Endodermal cell (in vitro differentiated cells): Measurements from ENCODE around the gene TTLL5. TPM values are rescaled to one million over a fixed set of nuclear protein-coding genes. Genes with fewer than 3 reads are reported as not detected.
"Not testable (repeated sequence)": the region's sequence is repeated elsewhere in the genome, so short reads cannot be mapped to it uniquely, and the experiment has no call there.

Experiments
- DNase-seq: peaks from one replicate; pipeline ENCODE4 v3.0.0-alpha.2; 2017
- H3K27ac ChIP-seq: 2 replicates; pipeline ENCODE4 v1.5.1; 2013; ENCODE audit warnings: mild to moderate bottlenecking, low read depth, low read length, moderate library complexity
- H3K27me3 ChIP-seq: 2 replicates; pipeline ENCODE4 v1.6.1; 2013; ENCODE audit warnings: mild to moderate bottlenecking, low read length, moderate library complexity; ENCODE audit not compliant: insufficient read depth, control insufficient read depth, poor library complexity, severe bottlenecking
- H3K36me3 ChIP-seq: 2 replicates; pipeline ENCODE4 v1.7.0; 2013; ENCODE audit warnings: mild to moderate bottlenecking, low read length, moderate library complexity; ENCODE audit not compliant: control insufficient read depth, insufficient read depth
- H3K4me1 ChIP-seq: one replicate; pipeline ENCODE4 v1.7.0; 2013; ENCODE audit warnings: low read length; ENCODE audit not compliant: control insufficient read depth, insufficient read depth
- H3K4me3 ChIP-seq: 2 replicates; pipeline ENCODE4 v1.5.1; 2013; ENCODE audit warnings: mild to moderate bottlenecking, low read length, moderate library complexity
- H3K9ac ChIP-seq: 2 replicates; pipeline ENCODE4 v1.6.1; 2013; ENCODE audit warnings: mild to moderate bottlenecking, low read length, moderate library complexity; ENCODE audit not compliant: poor library complexity, severe bottlenecking; ENCODE audit errors: extremely low read depth
- H3K9me3 ChIP-seq: 2 replicates; pipeline ENCODE4 v1.6.1; 2013; ENCODE audit warnings: mild to moderate bottlenecking, low read length, moderate library complexity; ENCODE audit not compliant: control insufficient read depth
- H3K27ac Mint-ChIP-seq: 2 replicates; pipeline ENCODE4 v1.8.0; 2020; ENCODE audit warnings: mixed read lengths
- H3K27me3 Mint-ChIP-seq: 2 replicates; pipeline ENCODE4 v1.8.0; 2021; ENCODE audit warnings: mild to moderate bottlenecking, mixed read lengths; ENCODE audit not compliant: insufficient read depth
- H3K36me3 Mint-ChIP-seq: 2 replicates; pipeline ENCODE4 v1.8.0; 2020; ENCODE audit warnings: low read depth, mixed read lengths
- H3K4me1 Mint-ChIP-seq: 2 replicates; pipeline ENCODE4 v1.8.0; 2020; ENCODE audit warnings: mixed read lengths
- H3K4me3 Mint-ChIP-seq: 2 replicates; pipeline ENCODE4 v1.8.0; 2020; ENCODE audit warnings: mild to moderate bottlenecking, moderate library complexity, mixed read lengths
- H3K9me3 Mint-ChIP-seq: 2 replicates; pipeline ENCODE4 v1.8.0; 2020; ENCODE audit warnings: mild to moderate bottlenecking, mixed read lengths
- WGBS, 2 experiments: methylation state at CpG; one replicate each; pipeline versions ENCODE4 v1.1.5 to v1.1.7; 2013; ENCODE audit warnings: missing lambda C conversion rate in 2 of 2, mixed read lengths in 1 of 2; ENCODE audit not compliant: insufficient coverage in 1 of 2, insufficient read length in 1 of 2; 5-methylcytosine and 5-hydroxymethylcytosine counted together
- total RNA-seq, 2 donors: library from RNA; stranded (reverse); fragmentation: NEBNext Ultra II Directional in 1 of 2; extraction: Animal tissue kit (Norgen Biotek cat#: 25700) in 1 of 2; gene quantifications; 2 replicates in 1 of 2; 3 replicates in 1 of 2; pipeline ENCODE4 v1.2.1, GENCODE V29; 2021
- TF ChIP-seq, protein P1 (sequence below): fragments of 200-600 bp; sonication (generic); conservative IDR thresholded peaks from 2 replicates; pipeline ENCODE4 v1.5.0; 2021; ENCODE audit warnings: antibody characterized with exemption, mild to moderate bottlenecking

The TTLL5 gene
- total RNA-seq, 2 donors from 2014 or later, result 50.5 to 54.2 TPM

DNA sequence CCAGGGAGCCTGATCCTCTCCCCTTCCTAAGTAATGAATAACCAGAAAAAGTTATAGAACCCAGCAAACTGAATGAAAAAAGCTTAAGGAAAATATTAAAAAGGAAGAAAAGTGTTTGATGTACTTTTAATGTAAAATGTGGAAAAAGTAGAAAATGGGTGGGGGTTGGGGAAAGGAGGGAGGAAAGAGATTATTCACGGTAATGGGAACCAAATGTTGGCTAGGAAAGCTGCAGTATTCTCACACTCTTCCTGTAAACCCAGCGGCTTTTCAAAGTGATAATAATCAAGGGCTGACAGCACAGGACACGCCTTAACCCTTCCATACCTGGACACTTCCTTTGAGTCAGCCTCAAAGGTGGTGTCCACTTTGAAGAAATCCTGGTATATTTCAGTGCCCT lies 181.5 kb downstream of the TTLL5 start:
- no peaks in the 10 kb centered on the region for H3K9me3 Mint-ChIP-seq
- 82 to 100% methylated on average over 1 to 3 of the region's 3 CpGs for whole genome bisulfite sequencing, 2 experiments
- no peaks in the 10 kb centered on the region for H3K4me1 ChIP-seq
- no peak for DNase-seq
- no peak overlapping the region for H3K27ac Mint-ChIP-seq
- peaks cover 4% of the 10 kb centered on the region for H3K4me1 Mint-ChIP-seq
- no peak overlapping the region for H3K4me3 ChIP-seq
- TF ChIP-seq, protein P1, sequence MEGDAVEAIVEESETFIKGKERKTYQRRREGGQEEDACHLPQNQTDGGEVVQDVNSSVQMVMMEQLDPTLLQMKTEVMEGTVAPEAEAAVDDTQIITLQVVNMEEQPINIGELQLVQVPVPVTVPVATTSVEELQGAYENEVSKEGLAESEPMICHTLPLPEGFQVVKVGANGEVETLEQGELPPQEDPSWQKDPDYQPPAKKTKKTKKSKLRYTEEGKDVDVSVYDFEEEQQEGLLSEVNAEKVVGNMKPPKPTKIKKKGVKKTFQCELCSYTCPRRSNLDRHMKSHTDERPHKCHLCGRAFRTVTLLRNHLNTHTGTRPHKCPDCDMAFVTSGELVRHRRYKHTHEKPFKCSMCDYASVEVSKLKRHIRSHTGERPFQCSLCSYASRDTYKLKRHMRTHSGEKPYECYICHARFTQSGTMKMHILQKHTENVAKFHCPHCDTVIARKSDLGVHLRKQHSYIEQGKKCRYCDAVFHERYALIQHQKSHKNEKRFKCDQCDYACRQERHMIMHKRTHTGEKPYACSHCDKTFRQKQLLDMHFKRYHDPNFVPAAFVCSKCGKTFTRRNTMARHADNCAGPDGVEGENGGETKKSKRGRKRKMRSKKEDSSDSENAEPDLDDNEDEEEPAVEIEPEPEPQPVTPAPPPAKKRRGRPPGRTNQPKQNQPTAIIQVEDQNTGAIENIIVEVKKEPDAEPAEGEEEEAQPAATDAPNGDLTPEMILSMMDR, result no peak
- no peak overlapping the region for H3K9ac ChIP-seq
- H3K27me3 Mint-ChIP-seq, result no peaks in the 10 kb centered on the region
- H3K27ac ChIP-seq, result no peak overlapping the region
- H3K27me3 ChIP-seq, result no peaks in the 10 kb centered on the region
- H3K4me3 Mint-ChIP-seq, result no peak overlapping the region
- peaks cover 7% of the 10 kb centered on the region for H3K9me3 ChIP-seq
- H3K36me3 ChIP-seq, result peaks cover 9% of the 10 kb centered on the region
- peaks cover 25% of the 10 kb centered on the region for H3K36me3 Mint-ChIP-seq

DNA sequence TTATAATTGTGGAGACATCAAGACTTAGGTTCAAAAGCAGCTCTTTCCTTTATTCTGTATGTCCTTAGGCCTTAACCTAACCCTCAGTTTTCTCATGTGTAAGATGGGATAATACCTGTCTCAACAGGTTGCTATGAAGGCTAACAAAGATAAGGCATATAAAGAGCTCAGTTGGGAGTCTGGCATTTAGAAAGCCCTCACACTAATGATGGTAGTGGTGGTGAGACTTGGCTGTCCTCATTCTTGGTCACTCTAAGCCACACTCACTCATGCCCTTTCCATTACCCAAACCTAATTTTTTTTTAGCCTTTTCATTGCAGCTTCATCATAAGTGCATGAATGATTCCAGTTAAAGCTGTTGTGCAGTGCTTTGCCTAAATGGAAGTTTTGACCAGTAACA lies 183.4 kb downstream of the TTLL5 start:
- Histone ChIP-seq H3K9me3 (no peaks in the 10 kb centered on the region), H3K27me3 (no peaks in the 10 kb centered on the region), H3K27ac (no peak overlapping the region), H3K9ac (no peak overlapping the region), H3K36me3 (peaks cover 2% of the 10 kb centered on the region), H3K4me1 (no peaks in the 10 kb centered on the region), H3K4me3 (no peak overlapping the region)
- Mint-ChIP-seq H3K36me3 (peaks cover 12% of the 10 kb centered on the region), H3K4me1 (peaks cover 4% of the 10 kb centered on the region), H3K4me3 (no peak overlapping the region), H3K9me3 (no peaks in the 10 kb centered on the region), H3K27me3 (no peaks in the 10 kb centered on the region), H3K27ac (no peak overlapping the region)
- DNase-seq, result no peak
- TF ChIP-seq, protein P1, result no peak

DNA sequence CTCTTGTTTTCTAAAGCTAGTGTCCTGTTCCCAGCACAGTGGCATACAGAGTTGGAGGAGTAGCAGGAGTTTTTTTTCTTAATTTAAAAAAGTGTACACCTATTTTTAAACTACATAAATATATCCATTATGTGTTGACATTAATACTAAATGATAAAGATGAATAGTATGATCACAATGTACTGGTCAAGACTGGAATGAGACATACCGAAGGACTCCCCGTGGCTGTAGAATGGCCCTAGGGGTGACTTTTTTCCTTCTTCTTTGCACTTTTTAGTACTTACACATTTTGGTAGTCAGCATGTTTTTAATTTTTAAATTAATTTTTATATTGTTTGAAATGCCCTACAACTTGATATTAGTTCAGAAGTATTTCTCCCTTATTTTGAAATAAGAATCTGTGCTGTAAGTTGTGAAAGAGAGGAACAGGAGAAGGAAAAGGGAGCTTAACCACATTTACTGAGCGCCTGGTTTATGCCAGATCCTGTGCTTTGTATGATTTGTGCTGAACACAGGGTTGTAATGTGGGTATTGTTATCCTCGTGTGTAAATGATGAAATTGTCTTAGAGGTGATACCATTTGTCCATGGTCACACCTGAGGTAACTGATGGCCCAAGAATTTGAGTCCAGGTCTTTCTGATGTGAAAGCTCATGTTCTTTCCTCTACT lies 184.2 kb downstream of the TTLL5 start:
- Histone ChIP-seq H3K9me3 (no peaks in the 10 kb centered on the region), H3K4me1 (no peaks in the 10 kb centered on the region), H3K27me3 (no peaks in the 10 kb centered on the region), H3K4me3 (no peak overlapping the region), H3K27ac (no peak overlapping the region), H3K9ac (no peak overlapping the region), H3K36me3 (no peaks in the 10 kb centered on the region)
- H3K9me3 Mint-ChIP-seq, result no peaks in the 10 kb centered on the region
- TF ChIP-seq, protein P1, result no peak
- peaks cover 4% of the 10 kb centered on the region for H3K4me1 Mint-ChIP-seq
- H3K4me3 Mint-ChIP-seq, result no peak overlapping the region
- H3K27me3 Mint-ChIP-seq, result no peaks in the 10 kb centered on the region
- 94 to 96% methylated on average over 3 to 4 of the region's 4 CpGs for WGBS, 2 experiments
- peaks cover 6% of the 10 kb centered on the region for H3K36me3 Mint-ChIP-seq
- H3K27ac Mint-ChIP-seq, result no peak overlapping the region
- DNase-seq, result no peak

DNA sequence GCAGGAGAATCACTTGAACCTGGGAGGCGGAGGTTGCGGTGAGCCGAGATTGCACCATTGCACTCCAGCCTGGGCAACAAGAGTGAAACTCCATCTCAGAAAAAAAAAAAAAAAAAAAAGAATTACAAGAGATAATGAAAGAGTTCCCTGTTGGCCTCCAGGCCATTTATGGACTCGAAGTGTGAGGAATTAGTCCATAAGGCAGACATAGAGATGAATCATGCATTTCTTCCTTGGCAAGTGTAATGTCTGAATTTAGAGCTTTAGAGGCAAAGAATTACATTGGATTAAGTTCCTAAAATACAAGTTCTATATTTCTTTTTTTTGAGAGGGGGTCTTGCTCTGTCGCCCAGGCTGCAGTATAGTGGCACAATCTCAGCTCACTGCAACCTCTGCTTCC lies 185.6 kb downstream of the TTLL5 start:
- not testable (repeated sequence) for H3K9me3 ChIP-seq, H3K4me3 ChIP-seq, H3K36me3 ChIP-seq, H3K27ac ChIP-seq, H3K36me3 Mint-ChIP-seq, H3K27me3 Mint-ChIP-seq, DNase-seq, H3K9me3 Mint-ChIP-seq, H3K4me3 Mint-ChIP-seq, H3K9ac ChIP-seq, H3K27ac Mint-ChIP-seq, H3K4me1 Mint-ChIP-seq, H3K27me3 ChIP-seq, H3K4me1 ChIP-seq
- WGBS, 2 experiments, result 89 to 97% methylated on average over 3 to 5 of the region's 5 CpGs
